SK-N-SH (cell line): ENCODE measurements around the gene PUM1. TPM values are rescaled to one million over a fixed set of nuclear protein-coding genes. Genes with fewer than 3 reads are reported as not detected.
A peak's percentile ranks its signal among the peaks of the same experiment; 100 is the strongest.
"Not testable (repeated sequence)": the region's sequence is repeated elsewhere in the genome, so short reads cannot be mapped to it uniquely, and the experiment has no call there.

Experiments used
- CTCF ChIA-PET: fragments of 300-600, 350-600 bp; formaldehyde crosslinking; extraction: SDS; loops from one replicate; lab custom pipeline; 2021; lab: Yijun Ruan, JAX
- POLR2A ChIA-PET: fragments of 350-600 bp; sonication (Branson Sonifier 250); formaldehyde crosslinking; extraction: SDS; loops from one replicate; lab custom pipeline; 2020; ENCODE audit warnings: antibody characterized with exemption, inconsistent platforms; lab: Yijun Ruan, JAX
- DNase-seq: peaks from one replicate; pipeline ENCODE4 v3.0.0; 2012
- H2AFZ ChIP-seq: fragments of 200-600 bp; sonication (generic); 2 replicates; pipeline ENCODE4 v1.8.1; 2016; ENCODE audit warnings: antibody characterized with exemption, mild to moderate bottlenecking, low read depth
- H3F3A ChIP-seq: fragments of 200-600 bp; sonication (generic); replicated peaks from 2 replicates; pipeline ENCODE3; 2016; ENCODE audit warnings: antibody characterized with exemption, mild to moderate bottlenecking; ENCODE audit not compliant: insufficient read depth
- H3K27ac ChIP-seq, 2 experiments: fragments of 200-500 bp in 1 of 2; fragments of 200-600 bp in 1 of 2; sonication (Bioruptor generic) in 1 of 2; sonication (generic), shearing (Covaris generic) in 1 of 2; 2 replicates each; pipeline versions ENCODE4 v1.5.1 to v1.6.1; 2014 to 2016; ENCODE audit warnings: low read depth in 2 of 2, inconsistent platforms in 1 of 2, low read length in 1 of 2, mild to moderate bottlenecking in 1 of 2, mixed read lengths in 1 of 2
- H3K27me3 ChIP-seq: fragments of 200-600 bp; sonication (generic), shearing (Covaris generic); 2 replicates; pipeline ENCODE4 v1.6.1; 2016; ENCODE audit warnings: mixed run types; ENCODE audit not compliant: insufficient read depth
- H3K36me3 ChIP-seq, 2 experiments: fragments of 200-500 bp in 1 of 2; fragments of 200-600 bp in 1 of 2; sonication (Bioruptor generic) in 1 of 2; sonication (generic) in 1 of 2; replicated peaks in 1 of 2; 2 replicates each; pipeline versions ENCODE3 to v1.5.1; 2014 to 2016; ENCODE audit warnings: low read length in 1 of 2, mild to moderate bottlenecking in 1 of 2; ENCODE audit not compliant: insufficient read depth in 2 of 2, control insufficient read depth in 1 of 2
- H3K4me1 ChIP-seq, 2 experiments: fragments of 200-500 bp in 1 of 2; fragments of 200-600 bp in 1 of 2; sonication (Bioruptor generic) in 1 of 2; sonication (generic), shearing (Covaris generic) in 1 of 2; 2 replicates each; pipeline versions ENCODE4 v1.5.1 to v1.6.1; 2014 to 2016; ENCODE audit warnings: low read depth in 1 of 2, low read length in 1 of 2, mixed run types in 1 of 2; ENCODE audit not compliant: insufficient read depth in 2 of 2, control insufficient read depth in 1 of 2
- H3K4me2 ChIP-seq: fragments of 200-600 bp; sonication (generic), shearing (Covaris generic); 2 replicates; pipeline ENCODE4 v1.6.1; 2017; ENCODE audit warnings: mixed run types
- H3K4me3 ChIP-seq, 2 experiments: fragments of 200-500 bp in 1 of 2; fragments of 200-600 bp in 1 of 2; sonication (Bioruptor generic) in 1 of 2; sonication (generic), shearing (Covaris generic) in 1 of 2; 2 replicates each; pipeline versions ENCODE4 v1.5.1 to v1.8.1; 2014 to 2016; ENCODE audit warnings: low read depth in 2 of 2, inconsistent platforms in 1 of 2, low read length in 1 of 2, mild to moderate bottlenecking in 1 of 2, mixed read lengths in 1 of 2, moderate library complexity in 1 of 2
- H3K79me2 ChIP-seq: fragments of 200-600 bp; sonication (generic); 2 replicates; pipeline ENCODE4 v1.8.1; 2017; ENCODE audit warnings: mild to moderate bottlenecking; ENCODE audit not compliant: insufficient read depth
- H3K9ac ChIP-seq: fragments of 200-600 bp; sonication (generic); 2 replicates; pipeline ENCODE4 v1.6.1; 2017; ENCODE audit warnings: mixed run types
- H3K9me2 ChIP-seq: fragments of 200-600 bp; sonication (generic); 2 replicates; pipeline ENCODE4 v1.6.1; 2017; ENCODE audit warnings: mixed run types
- H3K9me3 ChIP-seq: fragments of 200-600 bp; sonication (generic); 2 replicates; pipeline ENCODE4 v1.6.1; 2017; ENCODE audit warnings: mixed run types, mild to moderate bottlenecking, moderate library complexity
- H4K20me1 ChIP-seq: fragments of 200-600 bp; sonication (generic); 2 replicates; pipeline ENCODE4 v1.6.1; 2017; ENCODE audit warnings: mild to moderate bottlenecking, mixed run types; ENCODE audit not compliant: insufficient read depth
- EZH2phosphoT487 ChIP-seq: fragments of 200-600 bp; sonication (generic); IDR thresholded peaks from 2 replicates; pipeline ENCODE4 v1.6.1; 2017; ENCODE audit warnings: low read depth, mixed run types, mild to moderate bottlenecking, antibody characterized with exemption, moderate library complexity, borderline replicate concordance
- GABPA ChIP-seq: IDR thresholded peaks from 2 replicates; pipeline ENCODE4 v1.4.0; 2012; ENCODE audit warnings: low read depth, mild to moderate bottlenecking
- NRF1 ChIP-seq: IDR thresholded peaks from 2 replicates; pipeline ENCODE4 v1.6.1; 2012; ENCODE audit warnings: low read depth, mild to moderate bottlenecking, low read length
- SMC3 ChIP-seq: IDR thresholded peaks from 2 replicates; pipeline ENCODE4 v1.6.1; 2012; ENCODE audit warnings: low read depth, low read length, improper control_type of control experiment
- YY1 ChIP-seq: IDR thresholded peaks from 2 replicates; pipeline ENCODE4 v1.4.0; 2012; ENCODE audit warnings: low read depth, mild to moderate bottlenecking
- ZBTB33 ChIP-seq: IDR thresholded peaks from 2 replicates; pipeline ENCODE4 v1.4.0; 2012; ENCODE audit warnings: low read depth, borderline replicate concordance
- WGBS: methylation state at CpG from one replicate; pipeline ENCODE4 v1.1.6; 2017; ENCODE audit warnings: low lambda C conversion rate; 5-methylcytosine and 5-hydroxymethylcytosine counted together
- polyA plus RNA-seq, 3 experiments: library from polyadenylated mRNA; depleted of rRNA; stranded (reverse); fragments of >200 nt; gene quantifications; 2 replicates each; pipeline ENCODE4 v1.2.3, GENCODE V29; 2012
- TF ChIP-seq, protein P1 (sequence below): IDR thresholded peaks from 2 replicates; pipeline ENCODE4 v1.6.1; 2012; ENCODE audit warnings: mild to moderate bottlenecking, low read depth, low read length, moderate library complexity
- TF ChIP-seq, protein P2 (sequence below): fragments of 150-350 bp; IDR thresholded peaks from 2 replicates; pipeline ENCODE4 v1.6.1; 2017; ENCODE audit warnings: antibody characterized with exemption, low read length, low read depth, borderline replicate concordance

Gene PUM1
- polyA plus RNA-seq, 1 of the 3 experiments (the other 2 are of a cell fraction): 66.7 TPM

- H3K4me2 ChIP-seq, DNase-seq, H3K4me3 ChIP-seq, H3K27ac ChIP-seq, H3K9ac ChIP-seq, H4K20me1 ChIP-seq, H2AFZ ChIP-seq, POLR2A ChIA-PET, H3K27me3 ChIP-seq, H3K9me2 ChIP-seq, H3K9me3 ChIP-seq, H3K79me2 ChIP-seq: not testable (repeated sequence)
- peaks cover 56 to 66% of the 10 kb centered on the region in 2 experiments for H3K36me3 ChIP-seq
- CTCF ChIA-PET: interaction anchor here (1.2 to 47.0 kb wide), 2 partner anchors 19 to 126 kb away, joined by 3 to 1422 read pairs; no protein-coding TSS in a partner anchor
- H3F3A ChIP-seq: peaks cover 14% of the 10 kb centered on the region
- no CpG with 5 or more reads among the region's 4 CpGs for WGBS
- peaks cover 0 to 10% of the 10 kb centered on the region in 2 experiments; a peak in 2 of 4 replicates for H3K4me1 ChIP-seq
These were observed 129.8 kb downstream of the PUM1 start for GRCh38 chr1:30935758-30936157.

DNA sequence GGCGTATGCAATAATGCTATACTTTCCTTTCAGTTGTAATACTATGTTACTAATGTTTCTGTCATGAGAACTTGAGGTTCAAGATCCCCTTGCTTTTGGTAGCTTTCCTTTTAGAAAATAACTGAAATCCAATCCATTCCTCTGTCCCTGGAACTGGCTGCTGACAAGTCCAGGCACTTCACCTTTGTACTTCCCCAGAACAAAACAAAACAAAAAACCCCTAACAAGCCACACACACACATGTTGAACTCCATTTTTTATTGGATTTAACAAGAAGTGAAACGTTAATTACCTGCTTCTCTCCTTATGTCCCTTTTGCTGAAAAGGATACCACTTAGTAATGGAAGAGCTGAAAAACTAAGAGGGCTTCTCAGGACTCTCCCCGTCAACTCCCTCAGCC lies 130.9 kb downstream of the PUM1 start:
- H3K9ac ChIP-seq: no peak overlapping the region
- TF ChIP-seq GABPA: no peak
- TF ChIP-seq SMC3: no peak
- no peak for TF ChIP-seq ZBTB33
- TF ChIP-seq EZH2phosphoT487: no peak
- TF ChIP-seq, protein P1, sequence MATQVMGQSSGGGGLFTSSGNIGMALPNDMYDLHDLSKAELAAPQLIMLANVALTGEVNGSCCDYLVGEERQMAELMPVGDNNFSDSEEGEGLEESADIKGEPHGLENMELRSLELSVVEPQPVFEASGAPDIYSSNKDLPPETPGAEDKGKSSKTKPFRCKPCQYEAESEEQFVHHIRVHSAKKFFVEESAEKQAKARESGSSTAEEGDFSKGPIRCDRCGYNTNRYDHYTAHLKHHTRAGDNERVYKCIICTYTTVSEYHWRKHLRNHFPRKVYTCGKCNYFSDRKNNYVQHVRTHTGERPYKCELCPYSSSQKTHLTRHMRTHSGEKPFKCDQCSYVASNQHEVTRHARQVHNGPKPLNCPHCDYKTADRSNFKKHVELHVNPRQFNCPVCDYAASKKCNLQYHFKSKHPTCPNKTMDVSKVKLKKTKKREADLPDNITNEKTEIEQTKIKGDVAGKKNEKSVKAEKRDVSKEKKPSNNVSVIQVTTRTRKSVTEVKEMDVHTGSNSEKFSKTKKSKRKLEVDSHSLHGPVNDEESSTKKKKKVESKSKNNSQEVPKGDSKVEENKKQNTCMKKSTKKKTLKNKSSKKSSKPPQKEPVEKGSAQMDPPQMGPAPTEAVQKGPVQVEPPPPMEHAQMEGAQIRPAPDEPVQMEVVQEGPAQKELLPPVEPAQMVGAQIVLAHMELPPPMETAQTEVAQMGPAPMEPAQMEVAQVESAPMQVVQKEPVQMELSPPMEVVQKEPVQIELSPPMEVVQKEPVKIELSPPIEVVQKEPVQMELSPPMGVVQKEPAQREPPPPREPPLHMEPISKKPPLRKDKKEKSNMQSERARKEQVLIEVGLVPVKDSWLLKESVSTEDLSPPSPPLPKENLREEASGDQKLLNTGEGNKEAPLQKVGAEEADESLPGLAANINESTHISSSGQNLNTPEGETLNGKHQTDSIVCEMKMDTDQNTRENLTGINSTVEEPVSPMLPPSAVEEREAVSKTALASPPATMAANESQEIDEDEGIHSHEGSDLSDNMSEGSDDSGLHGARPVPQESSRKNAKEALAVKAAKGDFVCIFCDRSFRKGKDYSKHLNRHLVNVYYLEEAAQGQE: no peak
- TF ChIP-seq, protein P2, sequence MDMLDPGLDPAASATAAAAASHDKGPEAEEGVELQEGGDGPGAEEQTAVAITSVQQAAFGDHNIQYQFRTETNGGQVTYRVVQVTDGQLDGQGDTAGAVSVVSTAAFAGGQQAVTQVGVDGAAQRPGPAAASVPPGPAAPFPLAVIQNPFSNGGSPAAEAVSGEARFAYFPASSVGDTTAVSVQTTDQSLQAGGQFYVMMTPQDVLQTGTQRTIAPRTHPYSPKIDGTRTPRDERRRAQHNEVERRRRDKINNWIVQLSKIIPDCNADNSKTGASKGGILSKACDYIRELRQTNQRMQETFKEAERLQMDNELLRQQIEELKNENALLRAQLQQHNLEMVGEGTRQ: no peak
- no peak for TF ChIP-seq YY1
- no peak for TF ChIP-seq NRF1
- H3K27me3 ChIP-seq: no peaks in the 10 kb centered on the region
- H3K9me2 ChIP-seq: no peaks in the 10 kb centered on the region
- H3F3A ChIP-seq: peaks cover 26% of the 10 kb centered on the region
- H3K79me2 ChIP-seq: 0 out of 2 replicates have a peak, but pooled peaks cover 3% of the 10 kb centered on the region
- H3K9me3 ChIP-seq: no peaks in the 10 kb centered on the region
- CTCF ChIA-PET: interaction anchor here (0.6 to 47.0 kb wide), 8 partner anchors 10 to 683 kb away, joined by 3 to 1422 read pairs (median 3); no protein-coding TSS in a partner anchor
- no peak for DNase-seq
- no peak overlapping the region for H3K4me3 ChIP-seq
- H4K20me1 ChIP-seq: no peaks in the 10 kb centered on the region
- H3K4me2 ChIP-seq: no peak overlapping the region
- POLR2A ChIA-PET: interaction anchor here (0.6 kb wide), 1 partner anchor 1489 kb away, joined by 3 read pairs; no protein-coding TSS in a partner anchor
- 81% methylated on average over 3 of the region's 3 CpGs for WGBS
- H2AFZ ChIP-seq: no peak overlapping the region
- peak overlapping the region; percentile 6 to 57; a peak in 3 of 4 replicates for H3K27ac ChIP-seq
- peaks cover 0 to 11% of the 10 kb centered on the region in 2 experiments; a peak in 2 of 4 replicates for H3K4me1 ChIP-seq
- H3K36me3 ChIP-seq: peaks cover 50 to 62% of the 10 kb centered on the region in 2 experiments
